DOHH2 (cell line): Measurements from ENCODE around the gene UQCRFS1.
"Not testable (repeated sequence)": the region's sequence is repeated elsewhere in the genome, so short reads cannot be mapped to it uniquely, and the experiment has no call there.

Experiments
- H3F3A ChIP-seq: fragments of 200-600 bp; sonication (generic), shearing (Covaris generic); 2 replicates; pipeline ENCODE4 v1.6.0; 2016; ENCODE audit warnings: antibody characterized with exemption, mild to moderate bottlenecking; ENCODE audit not compliant: control insufficient read depth, insufficient read depth
- H3K27ac ChIP-seq: fragments of 200-600 bp; sonication (generic); 2 replicates; pipeline ENCODE4 v1.5.1; 2014; ENCODE audit warnings: low read depth, mild to moderate bottlenecking, low read length, moderate library complexity
- H3K27me3 ChIP-seq: fragments of 200-600 bp; sonication (generic); 2 replicates; pipeline ENCODE4 v1.6.1; 2014; ENCODE audit warnings: mild to moderate bottlenecking, low read length, mixed read lengths; ENCODE audit not compliant: control insufficient read depth
- H3K36me3 ChIP-seq: fragments of 200-600 bp; sonication (generic); 2 replicates; pipeline ENCODE4 v1.6.1; 2014; ENCODE audit warnings: mild to moderate bottlenecking, low read length, moderate library complexity, mixed read lengths; ENCODE audit not compliant: control insufficient read depth
- H3K4me1 ChIP-seq: fragments of 200-600 bp; sonication (generic); 2 replicates; pipeline ENCODE4 v1.6.1; 2014; ENCODE audit warnings: mild to moderate bottlenecking, low read length, mixed read lengths; ENCODE audit not compliant: control insufficient read depth
- H3K4me2 ChIP-seq: fragments of 200-600 bp; sonication (generic); 2 replicates; pipeline ENCODE4 v1.6.0; 2014; ENCODE audit warnings: mild to moderate bottlenecking, low read length, moderate library complexity
- H3K4me3 ChIP-seq: fragments of 200-600 bp; sonication (generic); 2 replicates; pipeline ENCODE4 v1.5.1; 2014; ENCODE audit warnings: mild to moderate bottlenecking, low read length, mixed read lengths
- H3K79me2 ChIP-seq: fragments of 200-600 bp; sonication (generic); 2 replicates; pipeline ENCODE4 v1.6.1; 2014; ENCODE audit warnings: mild to moderate bottlenecking, low read length, mixed read lengths; ENCODE audit not compliant: control insufficient read depth
- H3K9me2 ChIP-seq: fragments of 200-600 bp; sonication (generic); replicated peaks from 2 replicates; pipeline ENCODE4 v1.6.1; 2014; ENCODE audit warnings: mild to moderate bottlenecking, low read length, mixed read lengths; ENCODE audit not compliant: control insufficient read depth
- H3K9me3 ChIP-seq: fragments of 200-600 bp; sonication (generic); 2 replicates; pipeline ENCODE4 v1.6.1; 2014; ENCODE audit warnings: antibody characterized with exemption, low read length, mixed read lengths; ENCODE audit not compliant: control insufficient read depth, insufficient read depth
- H4K20me1 ChIP-seq: fragments of 200-600 bp; sonication (generic); 2 replicates; pipeline ENCODE4 v1.6.0; 2014; ENCODE audit warnings: low read depth, mild to moderate bottlenecking, antibody characterized with exemption, low read length, moderate library complexity; ENCODE audit not compliant: control insufficient read depth, insufficient read depth
- CTCF ChIP-seq: fragments of 200-600 bp; sonication (generic); IDR thresholded peaks from one replicate; pipeline ENCODE4 v1.5.1; 2014; ENCODE audit warnings: antibody characterized with exemption, mild to moderate bottlenecking, low read depth, low read length; ENCODE audit not compliant: poor library complexity, severe bottlenecking
- EZH2phosphoT487 ChIP-seq: fragments of 200-600 bp; sonication (generic); IDR thresholded peaks from 2 replicates; pipeline ENCODE4 v1.6.1; 2017; ENCODE audit warnings: borderline replicate concordance, mild to moderate bottlenecking, antibody characterized with exemption, low read length, moderate library complexity, mixed read lengths

The UQCRFS1 gene

GRCh38 chr19:29255912-29256311, 43.0 kb upstream of the UQCRFS1 start:
- Histone ChIP-seq H3K4me2 (no peak overlapping the region), H3K27ac (no peak overlapping the region)
- TF ChIP-seq CTCF: no peak

GRCh38 chr19:29255006-29255405, 42.1 kb upstream of the UQCRFS1 start:
- Histone ChIP-seq H3K27ac (no peak overlapping the region), H3K27me3 (no peaks in the 10 kb centered on the region), H3K4me3 (no peak overlapping the region), H3K9me2 (no peaks in the 10 kb centered on the region), H3K4me2 (no peak overlapping the region), H3K36me3 (no peaks in the 10 kb centered on the region), H4K20me1 (no peaks in the 10 kb centered on the region), H3K9me3 (no peaks in the 10 kb centered on the region), H3F3A (no peaks in the 10 kb centered on the region), H3K79me2 (no peaks in the 10 kb centered on the region), H3K4me1 (no peaks in the 10 kb centered on the region)
- no peak for TF ChIP-seq EZH2phosphoT487
- no peak for TF ChIP-seq CTCF

More at GRCh38 chr19:29255912-29256311, 43.0 kb upstream of the UQCRFS1 start:
- Histone ChIP-seq H4K20me1 (no peaks in the 10 kb centered on the region), H3K9me2 (no peaks in the 10 kb centered on the region), H3K27me3 (no peaks in the 10 kb centered on the region), H3K79me2 (no peaks in the 10 kb centered on the region), H3K4me1 (no peaks in the 10 kb centered on the region), H3F3A (no peaks in the 10 kb centered on the region), H3K36me3 (no peaks in the 10 kb centered on the region), H3K9me3 (no peaks in the 10 kb centered on the region; the same call in 1 of the 2 replicates), H3K4me3 (no peak overlapping the region)

GRCh38 chr19:29249798-29250197, 36.8 kb upstream of the UQCRFS1 start:
- H3K4me1 ChIP-seq, H3K4me3 ChIP-seq, H3K9me2 ChIP-seq, H3K36me3 ChIP-seq, H3K27ac ChIP-seq, H3K79me2 ChIP-seq, H4K20me1 ChIP-seq, H3K9me3 ChIP-seq, H3F3A ChIP-seq, H3K27me3 ChIP-seq, H3K4me2 ChIP-seq: not testable (repeated sequence)

GRCh38 chr19:29248332-29248844, 35.4 kb upstream of the UQCRFS1 start:
- no peaks in the 10 kb centered on the region for H3K9me2 ChIP-seq
- no peaks in the 10 kb centered on the region for H3K36me3 ChIP-seq
- H3K4me2 ChIP-seq: no peak overlapping the region
- no peaks in the 10 kb centered on the region for H4K20me1 ChIP-seq
- H3K9me3 ChIP-seq: no peaks in the 10 kb centered on the region
- H3K4me1 ChIP-seq: no peaks in the 10 kb centered on the region
- H3K27ac ChIP-seq: no peak overlapping the region
- no peaks in the 10 kb centered on the region for H3F3A ChIP-seq
- H3K4me3 ChIP-seq: no peak overlapping the region
- no peaks in the 10 kb centered on the region for H3K79me2 ChIP-seq
- H3K27me3 ChIP-seq: no peaks in the 10 kb centered on the region
- no peak for TF ChIP-seq CTCF
